Right lobe of liver (tissue), 6 donors: Measurements from ENCODE around the gene PITPNC1. TPM values are rescaled to one million over a fixed set of nuclear protein-coding genes. Genes with fewer than 3 reads are reported as not detected.

ENCODE experiments used
- ATAC-seq, 4 donors: fragments of 200-7000 bp; cut with Tn5 transposase; one replicate each; pipeline ENCODE4 v1.9.1; 2020; ENCODE audit warnings: mild to moderate bottlenecking in 4 of 4, moderate library complexity in 4 of 4
- DNase-seq, 3 donors: peaks; one replicate each; pipeline ENCODE4 v3.0.0-alpha.2; 2020
- H3K27ac ChIP-seq, 3 donors: fragments of 200-600 bp; one replicate each; pipeline ENCODE4 v1.8.0; 2022
- H3K27me3 ChIP-seq, 2 donors: fragments of 200-600 bp; one replicate each; pipeline ENCODE4 v1.8.0; 2022
- H3K36me3 ChIP-seq, 4 donors: fragments of 200-600 bp; sonication (generic) in 1 of 4; one replicate each; pipeline versions ENCODE4 v1.5.1 to v1.8.0; 2017 to 2022; ENCODE audit warnings: control low read depth in 1 of 4
- H3K4me1 ChIP-seq, 4 donors: fragments of 200-600 bp; sonication (generic) in 1 of 4; one replicate each; pipeline versions ENCODE4 v1.5.1 to v1.8.0; 2017 to 2022; ENCODE audit warnings: control low read depth in 1 of 4
- H3K4me3 ChIP-seq, 3 donors: fragments of 200-600 bp; one replicate each; pipeline ENCODE4 v1.8.0; 2022
- H3K9me3 ChIP-seq, 4 donors: fragments of 200-600 bp; sonication (generic) in 1 of 4; one replicate each; pipeline versions ENCODE4 v1.5.1 to v1.8.0; 2017 to 2022; ENCODE audit warnings: control low read depth in 1 of 4
- POLR2A ChIP-seq: fragments of 450-650 bp; IDR thresholded peaks from one replicate; pipeline ENCODE4 v1.6.1; 2017; ENCODE audit warnings: antibody characterized with exemption, mild to moderate bottlenecking
- WGBS: methylation state at CpG from one replicate; pipeline ENCODE4 v1.1.6; 2018; ENCODE audit warnings: low coverage, low lambda C conversion rate; ENCODE audit not compliant: insufficient coverage; ENCODE audit errors: missing lambda C conversion rate; 5-methylcytosine and 5-hydroxymethylcytosine counted together
- intact Hi-C, 2 donors: fragments of 100-400 bp; cut with DNase I; formaldehyde crosslinking; loops; one replicate each; pipeline versions ENCODE4 v1.11.2 to v1.14.1; 2022
- total RNA-seq, 6 experiments: library from RNA; depleted of rRNA in 2 of 6; stranded (reverse); fragments of >200 nt in 2 of 6; fragmentation: NEBNext Ultra II Directional in 3 of 6; extraction: Animal tissue kit (Norgen Biotek cat#: 25700) in 3 of 6; gene quantifications; one replicate each; pipeline versions ENCODE4 v1.1.0 to v1.2.4, GENCODE V29; 2016 to 2023
- TF ChIP-seq, protein P1 (sequence below), 4 donors: fragments of 200-600 bp in 3 of 4; fragments of 450-650 bp in 1 of 4; IDR thresholded peaks; one replicate each; pipeline versions ENCODE4 v1.5.1 to v1.8.0; 2016 to 2022; ENCODE audit warnings: antibody characterized with exemption in 4 of 4, mild to moderate bottlenecking in 2 of 4
- donor health status: DM: no; HTN: yes; CAD: no.
- donor health status: DM: no; HTN: no; CAD: no.
- donor health status: DM: no; HTN: no; CAD: no.
- donor health status: DM: no; HTN: yes; CAD: no.
- donor health status: DM: no; HTN: yes; CAD: no.

PITPNC1 gene
- total RNA-seq, 6 experiments from 2014 or later, result 4.7 to 13.0 (median 7.4) TPM

DNA sequence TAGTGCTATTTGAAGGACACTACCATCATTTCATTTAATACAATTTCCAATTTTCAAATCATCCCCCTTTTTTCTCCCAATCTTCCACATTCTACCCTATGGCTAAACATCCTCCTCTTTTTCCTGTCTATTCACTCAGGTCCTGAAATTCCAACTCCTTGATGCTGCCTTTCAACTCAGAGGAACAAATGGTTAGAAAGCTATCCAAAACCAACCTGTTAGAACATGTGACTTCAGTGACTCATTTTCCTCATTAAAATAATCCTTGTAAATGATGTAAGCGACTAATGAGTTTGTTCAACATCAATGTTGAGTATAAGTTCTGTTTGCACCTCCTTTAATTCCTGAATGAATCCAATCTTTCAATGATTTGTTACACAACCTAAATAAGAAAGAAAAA lies 16.2 kb upstream of the PITPNC1 start:
- TF ChIP-seq, protein P1, sequence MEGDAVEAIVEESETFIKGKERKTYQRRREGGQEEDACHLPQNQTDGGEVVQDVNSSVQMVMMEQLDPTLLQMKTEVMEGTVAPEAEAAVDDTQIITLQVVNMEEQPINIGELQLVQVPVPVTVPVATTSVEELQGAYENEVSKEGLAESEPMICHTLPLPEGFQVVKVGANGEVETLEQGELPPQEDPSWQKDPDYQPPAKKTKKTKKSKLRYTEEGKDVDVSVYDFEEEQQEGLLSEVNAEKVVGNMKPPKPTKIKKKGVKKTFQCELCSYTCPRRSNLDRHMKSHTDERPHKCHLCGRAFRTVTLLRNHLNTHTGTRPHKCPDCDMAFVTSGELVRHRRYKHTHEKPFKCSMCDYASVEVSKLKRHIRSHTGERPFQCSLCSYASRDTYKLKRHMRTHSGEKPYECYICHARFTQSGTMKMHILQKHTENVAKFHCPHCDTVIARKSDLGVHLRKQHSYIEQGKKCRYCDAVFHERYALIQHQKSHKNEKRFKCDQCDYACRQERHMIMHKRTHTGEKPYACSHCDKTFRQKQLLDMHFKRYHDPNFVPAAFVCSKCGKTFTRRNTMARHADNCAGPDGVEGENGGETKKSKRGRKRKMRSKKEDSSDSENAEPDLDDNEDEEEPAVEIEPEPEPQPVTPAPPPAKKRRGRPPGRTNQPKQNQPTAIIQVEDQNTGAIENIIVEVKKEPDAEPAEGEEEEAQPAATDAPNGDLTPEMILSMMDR (IDR thresholded peaks at IDR 0.05), result no peak
- TF ChIP-seq POLR2A, result no peak
- Histone ChIP-seq H3K4me3 (no peak overlapping the region), H3K27ac (no peak overlapping the region), H3K27me3 (no peaks in the 10 kb centered on the region), H3K36me3 (peaks cover 0 to 36% (median 10%) of the 10 kb centered on the region in 4 donors), H3K9me3 (no peaks in the 10 kb centered on the region), H3K4me1 (peaks cover 0 to 40% (median 14%) of the 10 kb centered on the region in 4 donors)
- no peak for ATAC-seq
- WGBS, result 90% methylated on average over 1 of the region's 1 CpG
- DNase-seq, result no peak
- intact Hi-C loops, result no loop called here

DNA sequence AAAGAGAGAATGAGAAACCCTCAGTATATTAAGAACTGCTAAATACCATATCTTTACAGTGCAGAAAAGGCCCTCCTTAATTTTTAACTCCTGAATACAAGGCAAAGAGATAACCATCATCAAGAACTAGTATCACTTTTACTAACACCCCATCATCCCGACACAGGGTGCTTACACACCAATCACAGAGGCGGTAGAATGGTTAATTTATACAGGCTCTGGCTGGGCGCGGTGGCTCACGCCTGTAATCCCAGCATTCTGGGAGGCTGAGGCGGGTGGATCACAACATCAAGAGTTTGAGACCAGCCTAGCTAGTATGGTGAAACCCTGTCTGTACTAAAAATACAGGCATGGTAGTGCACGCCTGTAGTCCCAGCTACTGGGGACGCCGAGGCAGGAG lies 14.9 kb upstream of the PITPNC1 start:
- intact Hi-C loops, result no loop called here
- ATAC-seq (no peak), DNase-seq (no peak)
- Histone ChIP-seq H3K9me3 (no peaks in the 10 kb centered on the region), H3K27me3 (no peaks in the 10 kb centered on the region), H3K27ac (no peak overlapping the region), H3K36me3 (peaks cover 0 to 26% (median 5%) of the 10 kb centered on the region in 4 donors), H3K4me1 (peaks cover 0 to 40% (median 14%) of the 10 kb centered on the region in 4 donors), H3K4me3 (no peak overlapping the region)
- TF ChIP-seq POLR2A, result no peak
- WGBS, result 82% methylated on average over 8 of the region's 9 CpGs

- H3K9me3 ChIP-seq, result no peaks in the 10 kb centered on the region
- peak overlapping the region; percentile 88 to 96 (median 93) for H3K4me3 ChIP-seq
- intact Hi-C loops, result no loop called here
- H3K36me3 ChIP-seq, result peaks cover 0 to 15% (median 2%) of the 10 kb centered on the region in 4 donors
- peak overlapping the region; percentile 96 to 98 (median 97) for H3K27ac ChIP-seq
- ATAC-seq (peak; percentile 7 to 48 (median 26)), DNase-seq (peak; percentile 43 to 87 (median 84))
- no peaks in the 10 kb centered on the region for H3K27me3 ChIP-seq
- 14% methylated on average over 18 of the region's 26 CpGs for WGBS
- TF ChIP-seq POLR2A, result no peak
- TF ChIP-seq, protein P1 (IDR thresholded peaks at IDR 0.05), result no peak
- H3K4me1 ChIP-seq, result peaks cover 0 to 34% (median 11%) of the 10 kb centered on the region in 4 donors
These were observed 12.0 kb upstream of the PITPNC1 start for GRCh38 chr17:67364847-67365737.

- no peak for TF ChIP-seq POLR2A
- TF ChIP-seq, protein P1 (IDR thresholded peaks at IDR 0.05), result no peak
- intact Hi-C loops, result no loop called here
- Histone ChIP-seq H3K27ac (peak overlapping the region; percentile 96 to 98 (median 97)), H3K27me3 (no peaks in the 10 kb centered on the region), H3K9me3 (no peaks in the 10 kb centered on the region), H3K4me3 (peak overlapping the region; percentile 88 to 96 (median 93)), H3K4me1 (peaks cover 0 to 28% (median 10%) of the 10 kb centered on the region in 4 donors), H3K36me3 (peaks cover 0 to 12% (median 0%) of the 10 kb centered on the region in 4 donors)
- 1% methylated on average over 11 of the region's 11 CpGs for WGBS
- DNase-seq (no peak), ATAC-seq (peak; percentile 47 to 64 (median 58))
These were observed 11.3 kb upstream of the PITPNC1 start for GRCh38 chr17:67365738-67366192.
